Posterior vena cava (tissue), 2 donors: ENCODE data around the gene LRRK1. TPM values are rescaled to one million over a fixed set of nuclear protein-coding genes. Genes with fewer than 3 reads are reported as not detected.
A peak's percentile ranks its signal among the peaks of the same experiment; 100 is the strongest.

Experiments
- DNase-seq: peaks from one replicate; pipeline ENCODE4 v3.0.0-alpha.2; 2020; ENCODE audit warnings: low spot score
- intact Hi-C, 2 donors: fragments of 100-400 bp; cut with DNase I; formaldehyde crosslinking; loops; one replicate each; pipeline versions ENCODE4 v1.14.1 to v1.14.2; 2022 to 2023
- total RNA-seq, 2 donors: library from RNA; stranded (reverse); fragmentation: NEBNext Ultra II Directional; extraction: Animal tissue kit (Norgen Biotek cat#: 25700); gene quantifications; one replicate each; pipeline ENCODE4 v1.2.1, GENCODE V29; 2021
- donor health status: DM: yes; HTN: yes; CAD: no.
- donor health status: DM: yes; HTN: yes; CAD: no.

LRRK1 gene
- total RNA-seq, 2 donors from 2014 or later, result 22.3 to 24.9 TPM

DNA sequence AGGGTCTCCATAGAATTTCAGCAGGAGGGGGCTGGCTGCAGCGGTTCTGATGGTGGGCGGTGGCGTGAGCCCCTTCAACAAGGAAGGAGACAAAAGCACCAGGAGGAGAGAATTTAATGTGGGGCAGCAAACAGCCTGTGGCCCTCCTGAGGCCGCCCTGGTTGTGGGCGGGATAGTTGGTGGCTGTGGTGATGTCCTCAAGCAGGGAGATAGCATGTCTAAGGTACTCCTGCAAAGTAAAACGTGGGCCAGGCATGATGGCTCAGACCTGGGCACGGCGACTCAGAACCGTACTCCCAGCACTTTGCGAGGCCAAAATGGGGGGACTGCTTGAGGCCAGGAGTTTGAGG lies 94.0 kb downstream of the LRRK1 start:
- intact Hi-C loops, result loop anchor here in 1 of 2 donors (10.0 kb wide), 1 partner anchor 82 kb away; no protein-coding TSS in a partner anchor
- peak; percentile 52 for DNase-seq

DNA sequence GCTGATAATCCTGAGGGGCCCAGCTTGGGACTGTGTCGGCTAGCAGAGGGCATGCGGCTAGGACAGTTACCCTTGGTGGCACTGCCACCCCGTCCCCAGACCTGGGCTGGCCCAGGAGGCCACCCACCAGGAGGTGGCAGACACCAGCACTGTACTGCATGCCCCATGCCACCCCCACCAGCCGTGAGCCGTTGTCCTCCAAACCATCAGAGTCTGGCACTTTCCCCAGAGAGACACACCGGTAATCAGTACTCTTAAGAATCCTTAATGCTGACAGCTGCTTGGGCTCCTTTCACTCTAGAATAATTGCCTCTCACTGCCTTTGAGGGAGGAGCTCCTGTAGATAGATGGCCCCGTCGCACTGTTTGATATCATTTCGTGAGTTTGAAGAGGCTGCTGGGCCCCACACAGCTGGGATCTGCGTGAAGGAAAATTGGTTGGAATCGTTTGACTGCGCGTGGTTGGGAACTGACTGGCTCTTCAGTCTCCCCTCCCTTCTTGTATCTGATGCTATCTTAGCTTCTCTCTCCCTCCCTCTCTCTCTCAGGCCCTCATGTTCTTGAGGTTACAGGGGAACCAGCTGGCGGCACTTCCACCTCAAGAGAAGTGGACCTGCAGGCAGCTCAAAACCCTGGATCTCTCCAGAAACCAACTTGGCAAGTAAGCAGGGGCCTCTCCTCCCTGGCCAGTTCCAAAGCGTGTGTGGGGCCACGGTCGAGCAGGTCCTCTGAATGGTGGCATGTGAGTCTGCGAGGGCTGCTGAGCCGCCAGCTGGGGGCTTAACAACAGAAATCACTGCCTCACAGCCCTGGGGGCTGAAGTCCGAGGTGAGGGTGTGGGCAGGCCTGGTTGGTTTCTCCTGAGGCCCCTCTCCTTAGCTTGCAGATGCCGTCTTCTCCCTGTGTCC lies 94.9 kb downstream of the LRRK1 start:
- intact Hi-C loops, result loop anchor here in 1 of 2 donors (2.0 to 10.0 kb wide), 2 partner anchors 81 to 245 kb away; no protein-coding TSS in a partner anchor

DNA sequence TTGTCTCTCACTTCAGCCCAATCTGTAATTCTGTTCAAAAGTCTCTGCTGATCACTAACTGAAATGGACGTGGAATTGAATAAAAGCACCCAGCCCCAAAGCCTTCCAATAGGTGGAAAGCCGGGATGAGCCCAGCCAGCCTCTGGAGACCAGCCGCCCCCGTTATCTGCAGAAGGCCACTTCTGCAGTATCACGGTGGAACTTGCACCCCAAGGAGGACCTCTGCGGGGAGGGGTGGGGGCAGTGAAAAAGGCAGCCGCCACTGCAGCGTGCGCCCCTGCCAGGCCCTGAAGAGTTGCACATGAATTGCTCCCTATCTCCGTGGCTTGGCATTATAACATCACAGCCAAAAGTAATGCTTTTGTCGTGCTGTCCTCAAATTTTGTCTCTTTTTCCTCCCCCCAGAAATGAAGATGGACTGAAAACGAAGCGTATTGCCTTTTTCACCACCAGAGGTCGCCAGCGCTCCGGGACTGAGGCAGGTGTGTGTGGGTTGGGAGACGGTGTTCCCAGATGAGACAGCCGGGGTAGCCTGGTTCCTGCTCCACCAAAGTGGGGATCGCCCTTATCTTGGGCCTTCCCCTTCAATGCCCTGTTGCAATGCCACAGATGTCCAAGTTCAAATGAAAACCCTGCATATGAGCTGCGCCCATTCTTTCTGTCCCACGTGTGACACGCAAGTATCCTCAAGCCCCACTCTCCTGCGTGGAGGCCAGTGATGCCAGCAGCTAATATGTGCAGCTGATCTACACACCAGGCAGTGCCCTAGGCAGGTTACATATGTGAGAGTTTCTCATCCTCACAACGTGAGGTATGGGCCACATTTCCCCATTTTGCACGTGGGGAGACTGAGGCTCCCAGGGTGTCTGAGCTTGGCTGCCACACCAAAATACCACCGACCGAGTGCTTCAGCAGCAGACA lies 96.0 kb downstream of the LRRK1 start:
- intact Hi-C loops, result loop anchor here (2.0 to 10.0 kb wide), 3 partner anchors 80 to 244 kb away; no protein-coding TSS in a partner anchor
- peak; percentile 91 for DNase-seq

More for the DNA sequence above, 94.9 kb downstream of the LRRK1 start:
- DNase-seq, result peak; percentile 72

DNA sequence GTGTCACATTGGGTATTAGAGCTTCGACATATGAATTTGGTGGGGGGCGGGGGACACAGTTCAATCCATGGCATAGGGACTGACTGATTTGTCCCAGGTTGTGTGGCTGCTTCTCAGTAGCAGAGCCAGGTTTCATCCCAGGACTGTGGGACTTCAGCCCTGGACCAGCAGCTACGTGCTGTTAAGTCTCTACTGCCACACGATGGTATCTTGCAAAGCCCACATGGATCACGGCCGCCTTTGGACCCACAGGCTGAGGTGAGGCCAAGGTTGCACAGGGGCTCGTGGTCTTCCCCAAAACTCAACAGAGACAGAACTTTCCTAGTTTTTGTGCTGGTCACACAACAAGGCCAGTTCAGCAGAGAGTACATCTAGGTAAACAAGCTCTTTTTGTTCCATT lies 97.4 kb downstream of the LRRK1 start:
- intact Hi-C loops, result loop anchor here (5.0 to 10.0 kb wide), 2 partner anchors 78 to 241 kb away; no protein-coding TSS in a partner anchor
- DNase-seq, result peak; percentile 45

DNA sequence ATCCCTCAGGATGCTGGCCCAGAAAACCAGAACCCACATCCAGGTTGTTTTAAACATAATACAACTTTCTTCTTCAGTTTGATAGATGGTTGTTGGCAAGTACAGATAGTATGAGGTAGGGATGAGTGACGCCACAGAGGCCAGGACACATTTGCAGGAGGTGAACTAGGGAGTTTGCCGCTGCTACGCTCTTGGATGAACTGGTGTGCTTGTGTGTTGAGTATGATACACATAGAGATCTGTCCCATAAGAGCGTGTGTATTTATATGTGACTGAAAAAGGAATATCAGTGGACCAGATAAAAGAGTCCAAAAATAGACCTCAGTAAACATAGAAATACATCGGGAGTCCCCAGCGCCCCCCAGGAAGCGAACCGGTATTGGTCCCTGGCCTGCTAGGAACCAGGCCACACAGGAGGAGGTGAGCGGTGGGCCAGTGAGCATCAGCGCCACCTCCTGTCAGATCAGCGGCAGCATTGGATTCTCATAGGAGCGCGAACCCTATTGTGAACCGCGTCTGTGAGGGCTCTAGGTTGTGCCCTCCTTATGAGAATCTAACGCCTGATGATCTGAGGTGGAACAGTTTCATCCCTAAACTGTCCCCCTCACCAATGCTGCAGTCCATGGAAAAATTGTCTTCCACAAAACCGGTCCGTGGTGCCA lies 98.1 kb downstream of the LRRK1 start:
- intact Hi-C loops, result loop anchor here (5.0 to 10.0 kb wide), 2 partner anchors 78 to 240 kb away; no protein-coding TSS in a partner anchor
- DNase-seq, result peak; percentile 67

DNA sequence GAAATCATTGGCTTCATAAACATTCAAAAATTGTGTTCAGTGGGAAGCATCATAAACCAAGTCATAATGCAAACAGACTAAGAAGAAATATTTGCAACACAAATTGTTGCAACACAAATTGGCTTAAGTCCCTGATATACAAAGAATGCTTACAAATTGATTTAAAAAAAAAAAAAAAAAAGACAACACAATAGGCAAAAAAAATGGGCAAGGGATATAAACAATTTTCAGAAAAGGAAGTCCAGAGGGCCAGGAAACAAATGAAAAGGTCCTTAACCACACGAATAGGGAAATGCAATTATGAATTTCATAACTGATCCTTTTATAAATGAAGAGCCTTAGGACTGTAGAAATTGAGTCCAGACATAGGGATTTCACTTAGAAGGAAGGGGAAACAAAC lies 98.9 kb downstream of the LRRK1 start:
- intact Hi-C loops, result loop anchor here (5.0 to 10.0 kb wide), 2 partner anchors 77 to 239 kb away; no protein-coding TSS in a partner anchor
- DNase-seq, result no peak

DNA sequence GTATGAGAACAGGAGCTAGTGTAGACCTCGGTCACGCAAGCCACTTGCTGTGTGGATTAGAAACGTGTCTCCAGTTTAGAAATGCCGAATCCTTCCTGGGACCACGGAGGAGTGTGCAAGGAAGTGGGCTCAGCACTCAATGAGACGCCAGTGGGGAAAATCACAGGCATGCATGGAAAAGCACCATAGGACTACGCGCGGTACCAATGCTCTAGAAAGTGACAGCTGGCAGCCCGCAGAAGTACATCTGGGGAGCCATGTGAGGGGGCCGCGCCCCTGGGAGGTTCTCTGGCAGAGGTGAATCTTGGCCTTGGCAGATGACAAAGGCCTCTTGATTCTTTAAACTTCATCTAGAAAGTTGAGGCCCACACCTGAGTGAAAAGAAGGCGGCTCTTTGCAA lies 99.3 kb downstream of the LRRK1 start:
- intact Hi-C loops, result loop anchor here (5.0 to 10.0 kb wide), 2 partner anchors 76 to 239 kb away; no protein-coding TSS in a partner anchor
- DNase-seq, result peak; percentile 28

DNA sequence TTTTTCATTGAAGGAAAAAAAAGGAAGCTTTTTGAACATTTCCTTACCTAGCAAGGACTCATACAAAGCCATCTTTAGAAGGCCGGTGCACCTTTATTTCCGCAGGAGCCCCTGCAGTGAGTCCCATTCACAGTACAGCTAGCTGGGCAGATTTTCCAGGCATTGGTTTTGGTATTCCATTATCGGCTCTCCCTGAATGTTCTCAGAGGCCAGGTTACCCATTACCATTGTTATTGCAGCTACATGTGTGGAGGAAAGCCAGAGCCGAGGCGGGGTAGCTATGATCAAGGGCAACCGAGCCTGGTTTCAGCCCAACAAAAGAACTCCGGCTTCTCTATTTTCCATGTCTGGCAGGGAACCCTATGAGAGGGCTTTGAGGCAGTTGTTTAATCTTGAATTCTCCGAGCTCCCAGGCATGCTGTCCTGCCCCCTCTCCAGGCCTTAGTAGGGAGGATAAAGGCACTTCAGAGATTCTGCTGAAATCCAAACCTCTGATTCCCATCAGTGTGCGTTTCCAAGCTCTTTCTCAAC lies 100.3 kb downstream of the LRRK1 start:
- DNase-seq, result no peak
- intact Hi-C loops, result loop anchor here (5.0 to 10.0 kb wide), 2 partner anchors 75 to 238 kb away; no protein-coding TSS in a partner anchor

DNA sequence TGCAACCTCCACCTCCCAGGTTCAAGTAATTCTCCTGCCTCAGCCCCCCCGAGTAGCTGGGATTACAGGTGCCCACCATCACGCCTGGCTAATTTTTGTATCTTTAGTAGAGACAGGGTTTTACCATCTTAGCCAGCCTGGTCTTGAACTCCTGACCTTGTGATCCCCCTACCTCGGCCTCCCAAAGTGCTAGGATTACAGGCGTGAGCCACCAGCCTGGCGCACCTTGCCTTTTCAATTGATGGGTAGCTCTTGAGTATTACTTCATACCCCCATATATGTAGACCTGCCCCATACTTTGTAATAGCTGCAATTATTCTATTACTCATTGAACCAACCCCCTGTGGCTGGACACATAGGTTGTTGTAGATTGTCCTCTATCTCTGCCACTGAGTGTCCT lies 101.3 kb downstream of the LRRK1 start:
- peak; percentile 13 for DNase-seq
- intact Hi-C loops, result no loop called here

DNA sequence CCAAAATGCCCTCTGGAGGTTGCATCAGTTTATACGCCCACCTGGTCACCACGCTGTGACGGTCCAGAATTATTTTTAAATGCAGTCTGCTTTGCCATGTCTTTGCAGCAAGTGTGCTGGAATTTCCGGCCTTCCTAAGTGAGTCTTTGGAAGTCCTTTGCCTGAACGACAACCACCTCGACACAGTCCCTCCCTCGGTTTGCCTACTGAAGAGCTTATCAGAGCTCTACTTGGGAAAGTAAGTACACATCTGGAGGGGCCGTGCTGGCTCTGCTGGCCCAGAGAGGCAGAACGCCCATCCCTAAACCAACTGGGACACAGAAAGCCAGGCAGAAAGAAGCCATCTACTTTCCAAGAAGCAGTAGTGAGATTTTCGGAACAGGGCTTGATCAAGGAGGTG lies 101.8 kb downstream of the LRRK1 start:
- DNase-seq, result peak; percentile 38
- intact Hi-C loops, result no loop called here

DNA sequence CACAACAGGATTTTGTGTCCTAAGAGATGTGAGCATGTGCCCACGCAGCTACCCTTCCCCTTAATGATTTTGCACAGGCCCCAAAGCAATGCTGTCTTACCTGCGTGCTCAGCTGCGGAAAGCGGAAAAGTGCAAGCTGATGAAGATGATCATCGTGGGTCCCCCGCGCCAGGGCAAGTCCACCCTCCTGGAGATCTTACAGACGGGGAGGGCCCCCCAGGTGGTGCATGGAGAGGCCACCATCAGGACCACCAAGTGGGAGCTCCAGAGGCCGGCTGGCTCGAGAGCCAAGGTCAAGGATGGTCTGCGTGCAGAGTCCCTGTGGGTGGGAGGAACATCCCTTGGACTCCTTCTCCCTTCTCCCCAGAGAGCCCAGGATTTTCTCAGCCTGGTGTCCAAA lies 103.1 kb downstream of the LRRK1 start:
- DNase-seq, result peak; percentile 62

DNA sequence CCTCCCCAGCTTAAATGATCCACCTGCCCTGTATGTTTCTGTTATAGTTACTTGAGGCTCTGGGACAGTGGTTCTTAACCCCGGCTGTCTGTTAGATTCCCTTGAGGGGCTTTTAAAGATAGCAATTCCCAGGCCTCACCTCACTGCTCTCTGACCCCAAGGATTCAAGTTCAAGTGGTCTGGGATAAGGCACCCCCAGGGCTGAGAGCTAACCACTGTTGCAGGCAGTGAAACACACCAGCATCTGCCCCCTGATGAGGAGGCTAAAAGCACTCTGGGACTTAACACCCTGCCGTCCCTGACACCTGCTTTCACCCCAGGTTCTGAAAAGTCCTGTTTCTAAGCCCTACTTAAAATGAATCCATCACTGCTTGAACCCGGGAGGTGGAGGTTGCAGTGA lies 103.7 kb downstream of the LRRK1 start:
- intact Hi-C loops, result no loop called here
- peak; percentile 36 for DNase-seq

More for the DNA sequence above, 103.1 kb downstream of the LRRK1 start:
- intact Hi-C loops, result no loop called here

DNA sequence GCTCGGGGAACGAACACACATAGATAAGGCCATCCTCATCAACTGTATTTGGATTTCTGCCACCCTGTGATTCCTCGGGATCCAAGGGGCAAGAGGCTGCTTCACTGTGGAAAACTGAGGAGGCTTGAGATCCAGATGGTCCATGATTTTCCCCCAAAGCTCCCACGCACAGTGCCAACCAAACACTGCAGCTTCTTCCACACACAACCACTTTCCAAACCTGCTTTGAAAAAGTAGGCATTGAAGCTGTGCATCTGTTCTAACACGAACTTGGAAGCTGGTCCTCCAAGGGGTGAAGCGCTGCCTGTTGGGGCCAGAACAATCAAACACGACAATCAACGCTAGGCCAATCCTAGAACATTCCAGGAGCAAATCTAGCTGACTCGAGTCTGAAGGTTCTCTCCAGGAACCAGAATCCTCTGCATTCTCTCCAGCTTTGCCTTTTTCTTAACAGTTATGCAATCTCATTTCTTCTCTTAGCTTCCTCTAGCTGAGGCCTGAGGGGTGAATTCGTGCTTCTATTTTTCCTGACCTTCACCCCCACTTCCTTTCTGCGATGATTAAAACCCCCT lies 104.4 kb downstream of the LRRK1 start:
- DNase-seq, result peak; percentile 25
- intact Hi-C loops, result no loop called here

DNA sequence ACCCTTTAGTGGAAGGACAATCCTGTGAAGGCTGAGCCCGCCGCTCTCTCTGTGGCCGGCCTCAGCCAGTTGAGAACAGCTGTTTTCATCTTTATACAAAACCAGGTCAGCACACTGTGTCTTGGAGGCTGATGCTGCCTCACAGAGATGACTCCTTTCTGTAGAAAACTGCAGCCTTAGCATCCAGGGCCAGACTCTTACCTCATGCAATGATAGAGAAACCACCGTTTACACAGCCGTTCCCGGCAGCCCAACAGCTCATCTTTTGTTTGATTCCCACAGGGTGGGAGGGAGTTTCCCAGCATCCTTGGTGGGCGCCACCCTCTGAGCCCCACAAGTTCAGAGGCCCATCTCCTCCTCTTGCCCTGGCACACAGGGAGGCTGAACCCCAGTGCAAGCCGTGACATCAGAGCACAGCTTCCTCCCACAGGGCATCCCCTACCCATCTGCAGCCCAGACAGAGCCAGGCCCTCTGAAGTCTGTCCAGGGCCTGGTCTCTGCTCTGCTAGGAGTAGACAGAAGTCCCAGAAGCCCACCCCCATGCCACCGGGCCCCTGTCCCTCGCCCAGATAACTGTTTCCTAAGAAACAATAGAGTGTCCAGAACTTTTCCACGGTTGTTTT lies 105.0 kb downstream of the LRRK1 start:
- peak; percentile 90 for DNase-seq
- intact Hi-C loops, result no loop called here

DNA sequence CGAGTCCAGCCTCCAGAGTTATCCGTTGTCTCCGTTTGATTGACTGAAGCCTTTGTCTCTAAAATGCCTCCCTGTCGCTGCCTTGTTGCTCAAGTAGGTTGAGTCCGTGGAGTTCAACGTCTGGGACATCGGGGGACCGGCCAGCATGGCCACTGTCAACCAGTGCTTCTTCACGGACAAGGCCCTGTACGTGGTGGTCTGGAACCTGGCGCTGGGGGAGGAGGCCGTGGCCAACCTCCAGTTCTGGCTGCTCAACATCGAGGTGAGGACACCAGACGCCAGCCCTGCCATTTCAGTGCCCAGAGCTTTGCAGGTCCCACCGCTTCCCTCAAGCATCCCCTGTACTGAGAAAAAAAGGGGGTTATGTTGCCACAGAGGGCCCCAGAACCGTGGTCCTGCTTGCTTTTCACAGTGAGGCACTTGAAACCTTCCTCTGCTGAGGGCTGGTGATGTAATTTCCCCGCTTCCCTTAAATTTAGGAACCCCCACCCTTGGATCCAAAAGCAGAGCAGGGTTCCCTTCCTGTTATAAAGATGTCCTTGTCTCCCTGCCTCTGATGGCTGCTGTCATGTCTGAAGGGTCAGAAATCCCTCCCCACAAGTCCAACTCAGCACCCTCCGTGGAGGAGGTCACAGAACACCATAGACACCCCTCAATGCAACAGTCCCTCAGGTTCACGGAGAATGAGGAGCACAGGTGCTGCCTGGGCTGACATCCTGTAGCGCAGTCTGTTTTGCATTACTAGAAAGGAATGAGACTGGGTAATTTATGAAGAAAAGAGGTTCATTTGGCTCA lies 105.7 kb downstream of the LRRK1 start:
- intact Hi-C loops, result no loop called here
- peak; percentile 66 for DNase-seq

DNA sequence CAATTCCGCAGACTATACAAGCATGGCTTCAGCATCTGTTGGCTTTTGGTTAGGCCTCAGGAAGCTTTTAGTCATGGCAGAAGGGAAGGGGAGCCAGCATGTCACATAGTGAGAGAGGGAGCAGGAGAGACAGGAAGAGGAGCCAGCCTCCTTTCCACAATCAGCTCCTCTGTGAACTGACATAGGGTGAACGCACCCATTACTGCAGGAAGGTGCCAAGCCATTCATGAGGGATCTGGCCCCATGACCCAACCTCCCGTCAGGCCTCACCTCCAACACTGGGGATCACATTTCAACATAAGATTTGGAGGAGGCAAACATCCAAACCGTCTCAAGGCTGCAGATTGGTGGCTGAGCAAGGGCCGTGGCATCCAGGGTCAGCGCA lies 106.3 kb downstream of the LRRK1 start:
- no peak for DNase-seq
- intact Hi-C loops, result no loop called here
